ENCODE results near the gene SALL2.

DNA sequence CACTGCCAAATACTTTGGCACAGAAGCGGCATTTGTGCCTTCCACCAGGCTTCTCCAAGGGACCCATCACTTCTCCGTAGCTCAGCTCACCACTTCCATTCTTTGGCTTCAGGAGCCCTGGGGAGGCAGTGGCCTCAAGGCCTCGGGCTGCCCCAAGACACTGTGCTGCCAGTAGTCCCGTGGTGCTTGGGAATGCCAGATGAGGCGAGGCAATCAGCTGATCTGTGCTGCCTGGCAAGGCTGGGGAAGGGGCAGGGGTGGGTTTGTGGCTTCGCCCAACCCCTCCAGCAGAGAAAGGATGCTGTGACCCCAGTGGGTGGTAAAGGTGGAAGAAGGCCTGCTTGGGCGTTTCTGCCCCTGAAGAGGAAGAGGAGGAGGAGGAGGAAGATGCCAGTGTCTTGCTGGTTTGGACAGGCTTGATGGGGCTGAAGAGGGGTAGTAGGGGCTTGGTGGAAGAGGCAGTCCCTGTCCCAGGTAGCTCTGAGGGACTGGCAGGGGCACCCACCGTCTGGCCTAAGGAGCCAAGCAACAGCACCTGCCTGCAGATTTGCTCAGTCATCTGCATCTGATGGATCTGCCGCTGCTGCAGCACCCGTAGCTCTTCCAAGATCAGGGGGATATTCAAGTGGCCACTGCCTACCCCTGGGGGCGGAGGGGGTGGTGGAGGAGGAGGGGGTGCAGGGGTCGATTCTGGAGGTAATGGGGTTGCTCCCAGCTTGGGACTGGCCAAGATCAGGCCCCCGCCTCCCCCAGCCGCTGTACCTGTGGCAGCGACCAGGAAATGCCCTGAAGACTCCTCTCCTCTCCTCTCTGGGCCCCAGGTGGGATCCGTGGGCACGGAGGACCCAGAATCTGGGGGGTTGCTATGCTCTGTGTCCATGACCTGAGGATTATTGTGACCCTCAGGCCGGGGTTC lies 1.3 kb downstream of the SALL2 start:
- TF ChIP-seq, protein P1, sequence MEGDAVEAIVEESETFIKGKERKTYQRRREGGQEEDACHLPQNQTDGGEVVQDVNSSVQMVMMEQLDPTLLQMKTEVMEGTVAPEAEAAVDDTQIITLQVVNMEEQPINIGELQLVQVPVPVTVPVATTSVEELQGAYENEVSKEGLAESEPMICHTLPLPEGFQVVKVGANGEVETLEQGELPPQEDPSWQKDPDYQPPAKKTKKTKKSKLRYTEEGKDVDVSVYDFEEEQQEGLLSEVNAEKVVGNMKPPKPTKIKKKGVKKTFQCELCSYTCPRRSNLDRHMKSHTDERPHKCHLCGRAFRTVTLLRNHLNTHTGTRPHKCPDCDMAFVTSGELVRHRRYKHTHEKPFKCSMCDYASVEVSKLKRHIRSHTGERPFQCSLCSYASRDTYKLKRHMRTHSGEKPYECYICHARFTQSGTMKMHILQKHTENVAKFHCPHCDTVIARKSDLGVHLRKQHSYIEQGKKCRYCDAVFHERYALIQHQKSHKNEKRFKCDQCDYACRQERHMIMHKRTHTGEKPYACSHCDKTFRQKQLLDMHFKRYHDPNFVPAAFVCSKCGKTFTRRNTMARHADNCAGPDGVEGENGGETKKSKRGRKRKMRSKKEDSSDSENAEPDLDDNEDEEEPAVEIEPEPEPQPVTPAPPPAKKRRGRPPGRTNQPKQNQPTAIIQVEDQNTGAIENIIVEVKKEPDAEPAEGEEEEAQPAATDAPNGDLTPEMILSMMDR (IDR thresholded peaks at IDR 0.05 in 2 of 3, conservative IDR thresholded peaks at IDR 0.05 in 1 of 3; ENCODE audit: control insufficient read depth in 2 of 3, extremely low read depth in 1 of 3, insufficient read depth in 1 of 3, low read depth in 3 of 3, low read length in 3 of 3): no peak
- TF ChIP-seq FOXK2 (IDR thresholded peaks at IDR 0.05): no peak
- TF ChIP-seq POLR2A (IDR thresholded peaks at IDR 0.05; ENCODE audit: low read depth, low read length): no peak
- no peak for TF ChIP-seq NFIC (IDR thresholded peaks at IDR 0.05; ENCODE audit: low read depth, low read length)
- no peak for TF ChIP-seq SUPT20H (IDR thresholded peaks at IDR 0.05; ENCODE audit: borderline replicate concordance, control insufficient read depth, low read depth, low read length)
- TF ChIP-seq MYC (IDR thresholded peaks at IDR 0.05; ENCODE audit: insufficient read depth, insufficient read length, insufficient replicate concordance, low read length, severe bottlenecking): no peak
- no peak for TF ChIP-seq SP1 (IDR thresholded peaks at IDR 0.05; ENCODE audit: low read depth, low read length)
- TF ChIP-seq FOXM1 (IDR thresholded peaks at IDR 0.05; ENCODE audit: low read depth, low read length): no peak
- TF ChIP-seq TAF1 (IDR thresholded peaks at IDR 0.05; ENCODE audit: borderline replicate concordance, low read depth, low read length): no peak

Measured in GM12878 (cell line).